H9 (cell line): ENCODE data around the gene SLC48A1. TPM values are rescaled to one million over a fixed set of nuclear protein-coding genes. Genes with fewer than 3 reads are reported as not detected.

Experiments used
- DNase-seq: peaks from one replicate; pipeline ENCODE4 v3.0.0-alpha.2; 2017
- H2AFZ ChIP-seq: one replicate; pipeline ENCODE4 v1.6.1; 2013; ENCODE audit warnings: mild to moderate bottlenecking, low read length, control low read depth, moderate library complexity
- H2AK5ac ChIP-seq: 2 replicates; pipeline ENCODE4 v1.6.1; 2013; ENCODE audit warnings: low read length, control low read depth, mixed read lengths; ENCODE audit not compliant: insufficient read length
- H2BK120ac ChIP-seq: one replicate; pipeline ENCODE4 v1.6.1; 2013; ENCODE audit warnings: low read depth, mild to moderate bottlenecking, low read length, control low read depth, inconsistent platforms; ENCODE audit not compliant: poor library complexity, severe bottlenecking
- H2BK12ac ChIP-seq: 2 replicates; pipeline ENCODE4 v1.6.1; 2013; ENCODE audit warnings: low read length, control low read depth, mixed read lengths, low read depth; ENCODE audit not compliant: insufficient read length
- H2BK15ac ChIP-seq: 2 replicates; pipeline ENCODE4 v1.6.1; 2013; ENCODE audit warnings: low read depth, low read length, control low read depth
- H2BK20ac ChIP-seq: one replicate; pipeline ENCODE4 v1.6.1; 2013; ENCODE audit warnings: low read depth, mild to moderate bottlenecking, low read length, control low read depth, inconsistent platforms; ENCODE audit not compliant: poor library complexity, severe bottlenecking
- H2BK5ac ChIP-seq: 2 replicates; pipeline ENCODE4 v1.6.1; 2013; ENCODE audit warnings: low read length, control low read depth, mixed read lengths; ENCODE audit not compliant: insufficient read length
- H3K14ac ChIP-seq: 2 replicates; pipeline ENCODE4 v1.6.1; 2013; ENCODE audit warnings: low read length, control low read depth; ENCODE audit not compliant: insufficient read depth
- H3K18ac ChIP-seq: 2 replicates; pipeline ENCODE4 v1.6.1; 2013; ENCODE audit warnings: low read depth, mild to moderate bottlenecking, mixed read lengths, low read length, control low read depth; ENCODE audit not compliant: insufficient read length
- H3K23ac ChIP-seq: 2 replicates; pipeline ENCODE4 v1.6.1; 2013; ENCODE audit warnings: low read length, control low read depth, mixed read lengths, low read depth; ENCODE audit not compliant: insufficient read length
- H3K23me2 ChIP-seq: 2 replicates; pipeline ENCODE4 v1.6.1; 2013; ENCODE audit warnings: low read depth, mild to moderate bottlenecking, mixed read lengths, low read length, control low read depth; ENCODE audit not compliant: insufficient read length, poor library complexity, severe bottlenecking
- H3K27ac ChIP-seq: 2 replicates; pipeline ENCODE4 v1.5.1; 2013; ENCODE audit warnings: low read length, control low read depth, mixed read lengths, low read depth; ENCODE audit not compliant: insufficient read length
- H3K27me3 ChIP-seq: 2 replicates; pipeline ENCODE4 v1.6.1; 2013; ENCODE audit warnings: low read length, control low read depth, inconsistent platforms; ENCODE audit not compliant: insufficient read depth
- H3K4ac ChIP-seq: 2 replicates; pipeline ENCODE4 v1.6.1; 2013; ENCODE audit warnings: low read depth, mild to moderate bottlenecking, control low read depth, inconsistent platforms, low read length, moderate library complexity
- H3K4me1 ChIP-seq: 2 replicates; pipeline ENCODE4 v1.6.1; 2013; ENCODE audit warnings: low read length, control low read depth, inconsistent platforms; ENCODE audit not compliant: insufficient read depth
- H3K4me2 ChIP-seq: 2 replicates; pipeline ENCODE4 v1.6.1; 2013; ENCODE audit warnings: low read length, control low read depth, mixed read lengths; ENCODE audit not compliant: insufficient read length, insufficient read depth
- H3K56ac ChIP-seq: 2 replicates; pipeline ENCODE4 v1.6.1; 2013; ENCODE audit warnings: low read depth, mild to moderate bottlenecking, mixed read lengths, low read length, control low read depth; ENCODE audit not compliant: insufficient read length
- H3K79me1 ChIP-seq: 2 replicates; pipeline ENCODE4 v1.6.1; 2013; ENCODE audit warnings: low read depth, mild to moderate bottlenecking, moderate library complexity, low read length, control low read depth, inconsistent platforms; ENCODE audit not compliant: insufficient read depth, poor library complexity, severe bottlenecking
- H3K79me2 ChIP-seq: 2 replicates; pipeline ENCODE4 v1.6.1; 2013; ENCODE audit warnings: low read length, control low read depth, inconsistent platforms; ENCODE audit not compliant: insufficient read depth
- H3K9ac ChIP-seq: 2 replicates; pipeline ENCODE4 v1.6.1; 2013; ENCODE audit warnings: low read length, control low read depth, mixed read lengths; ENCODE audit not compliant: insufficient read length; ENCODE audit errors: extremely low read depth
- H3K9me3 ChIP-seq: one replicate; pipeline ENCODE4 v1.6.1; 2013; ENCODE audit warnings: low read depth, low read length, inconsistent platforms; ENCODE audit not compliant: control insufficient read depth
- H3T11ph ChIP-seq: one replicate; pipeline ENCODE4 v1.6.1; 2013; ENCODE audit warnings: mild to moderate bottlenecking, low read length, control low read depth, inconsistent platforms
- H4K20me1 ChIP-seq: one replicate; pipeline ENCODE4 v1.6.1; 2013; ENCODE audit not compliant: control insufficient read depth, insufficient read length, insufficient read depth
- H4K5ac ChIP-seq: 2 replicates; pipeline ENCODE4 v1.6.1; 2013; ENCODE audit warnings: low read depth, mild to moderate bottlenecking, mixed read lengths, low read length, control low read depth; ENCODE audit not compliant: insufficient read length
- H4K8ac ChIP-seq: replicated peaks from 2 replicates; pipeline ENCODE4 v1.6.1; 2013; ENCODE audit warnings: low read length, control low read depth, mixed read lengths, low read depth; ENCODE audit not compliant: insufficient read length
- H4K91ac ChIP-seq: 2 replicates; pipeline ENCODE4 v1.6.1; 2013; ENCODE audit warnings: low read depth, mild to moderate bottlenecking, moderate library complexity, mixed read lengths, low read length, control low read depth; ENCODE audit not compliant: insufficient read length
- H3K27ac Mint-ChIP-seq, 3 experiments: 2 replicates in 2 of 3; 3 replicates in 1 of 3; pipeline ENCODE4 v1.8.0; 2020 to 2021; ENCODE audit warnings: mixed read lengths in 3 of 3, mild to moderate bottlenecking in 1 of 3, moderate library complexity in 1 of 3
- H3K27me3 Mint-ChIP-seq: 2 replicates; pipeline ENCODE4 v1.8.0; 2021; ENCODE audit warnings: low read depth, mild to moderate bottlenecking, moderate library complexity, mixed read lengths
- H3K36me3 Mint-ChIP-seq, 3 experiments: 2 replicates in 2 of 3; 3 replicates in 1 of 3; pipeline ENCODE4 v1.8.0; 2020 to 2021; ENCODE audit warnings: low read depth in 3 of 3, mixed read lengths in 3 of 3; ENCODE audit not compliant: insufficient read depth in 1 of 3
- H3K4me1 Mint-ChIP-seq, 2 experiments: 2 replicates each; pipeline ENCODE4 v1.8.0; 2020; ENCODE audit warnings: mixed read lengths in 2 of 2
- H3K4me3 Mint-ChIP-seq, 2 experiments: 2 replicates in 1 of 2; 3 replicates in 1 of 2; pipeline ENCODE4 v1.8.0; 2020 to 2021; ENCODE audit warnings: mild to moderate bottlenecking in 2 of 2, mixed read lengths in 2 of 2, moderate library complexity in 1 of 2
- H3K9me3 Mint-ChIP-seq, 2 experiments: 2 replicates in 1 of 2; 3 replicates in 1 of 2; pipeline ENCODE4 v1.8.0; 2020; ENCODE audit warnings: mild to moderate bottlenecking in 2 of 2, mixed read lengths in 2 of 2, moderate library complexity in 1 of 2
- WGBS: extraction: QIAGEN DNeasy Blood & Tissue Kit; methylation state at CpG from one replicate; pipeline ENCODE4 v1.1.7; 2013; ENCODE audit warnings: missing lambda C conversion rate, low lambda C conversion rate, mixed read lengths; ENCODE audit not compliant: insufficient read length; ENCODE audit errors: extremely low coverage; 5-methylcytosine and 5-hydroxymethylcytosine counted together
- total RNA-seq: library from RNA; stranded (reverse); gene quantifications from 2 replicates; pipeline ENCODE4 v1.2.1, GENCODE V29; 2021
- TF ChIP-seq, protein P1 (sequence below): fragments of 200-600 bp; sonication (generic); conservative IDR thresholded peaks from 3 replicates; pipeline ENCODE4 v1.8.0; 2021; ENCODE audit warnings: antibody characterized with exemption, mild to moderate bottlenecking

Gene SLC48A1
- total RNA-seq, 1 experiment from 2014 or later, result 10.6 TPM

DNA sequence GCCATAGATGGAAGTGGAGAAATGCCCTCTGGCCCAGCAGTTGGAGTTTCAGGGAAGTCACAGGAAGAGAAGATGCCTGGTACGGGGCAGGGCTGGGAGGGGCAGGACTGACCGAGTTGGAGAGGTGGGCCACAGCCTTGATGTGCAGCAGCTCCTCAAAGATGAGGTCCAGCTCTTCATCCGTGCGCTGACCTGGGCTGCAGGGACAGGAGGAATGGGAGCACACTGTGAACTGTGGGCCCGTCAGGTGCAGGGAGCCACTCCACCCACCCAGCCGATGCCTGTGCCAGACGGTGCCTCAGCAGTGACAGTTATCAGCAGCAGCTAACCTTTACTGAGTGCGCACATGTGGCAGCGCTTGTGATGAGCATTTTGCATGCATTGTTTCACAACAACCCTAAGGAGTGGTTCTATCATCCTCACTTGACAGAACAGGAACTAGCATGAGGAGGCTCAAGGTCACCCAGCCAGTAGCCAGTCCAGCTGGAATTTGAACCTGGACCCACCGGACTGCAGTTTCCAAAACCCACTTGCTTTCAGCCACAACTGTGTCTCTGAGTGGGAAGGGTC lies 22.7 kb upstream of the SLC48A1 start:
- no CpG with 5 or more reads among the region's 10 CpGs for WGBS
- H3K27ac Mint-ChIP-seq, result 0 out of 7 replicates have a peak overlapping the region, but pooled peaks of 1 of the 3 experiments have one; percentile 90

More for the DNA sequence above, 22.7 kb upstream of the SLC48A1 start:
- Histone ChIP-seq H3K14ac (no peak overlapping the region), H3K79me2 (no peaks in the 10 kb centered on the region), H3K4ac (no peak overlapping the region), H2BK120ac (no peak overlapping the region), H4K20me1 (no peaks in the 10 kb centered on the region), H3K79me1 (no peaks in the 10 kb centered on the region), H3K56ac (no peak overlapping the region), H4K5ac (no peak overlapping the region), H3K27ac (no peak overlapping the region), H3K23me2 (no peaks in the 10 kb centered on the region), H2AK5ac (no peak overlapping the region), H3K4me2 (no peak overlapping the region), H3K27me3 (no peaks in the 10 kb centered on the region), H3K4me1 (peaks cover 19% of the 10 kb centered on the region), H3T11ph (no peak overlapping the region), H2AFZ (no peak overlapping the region), H4K8ac (no peak overlapping the region), H3K18ac (no peak overlapping the region), H2BK5ac (no peak overlapping the region), H4K91ac (no peak overlapping the region), H3K9me3 (no peaks in the 10 kb centered on the region), H2BK15ac (no peak overlapping the region), H3K9ac (no peak overlapping the region), H3K23ac (no peak overlapping the region), H2BK12ac (no peak overlapping the region), H2BK20ac (no peak overlapping the region)
- TF ChIP-seq, protein P1, sequence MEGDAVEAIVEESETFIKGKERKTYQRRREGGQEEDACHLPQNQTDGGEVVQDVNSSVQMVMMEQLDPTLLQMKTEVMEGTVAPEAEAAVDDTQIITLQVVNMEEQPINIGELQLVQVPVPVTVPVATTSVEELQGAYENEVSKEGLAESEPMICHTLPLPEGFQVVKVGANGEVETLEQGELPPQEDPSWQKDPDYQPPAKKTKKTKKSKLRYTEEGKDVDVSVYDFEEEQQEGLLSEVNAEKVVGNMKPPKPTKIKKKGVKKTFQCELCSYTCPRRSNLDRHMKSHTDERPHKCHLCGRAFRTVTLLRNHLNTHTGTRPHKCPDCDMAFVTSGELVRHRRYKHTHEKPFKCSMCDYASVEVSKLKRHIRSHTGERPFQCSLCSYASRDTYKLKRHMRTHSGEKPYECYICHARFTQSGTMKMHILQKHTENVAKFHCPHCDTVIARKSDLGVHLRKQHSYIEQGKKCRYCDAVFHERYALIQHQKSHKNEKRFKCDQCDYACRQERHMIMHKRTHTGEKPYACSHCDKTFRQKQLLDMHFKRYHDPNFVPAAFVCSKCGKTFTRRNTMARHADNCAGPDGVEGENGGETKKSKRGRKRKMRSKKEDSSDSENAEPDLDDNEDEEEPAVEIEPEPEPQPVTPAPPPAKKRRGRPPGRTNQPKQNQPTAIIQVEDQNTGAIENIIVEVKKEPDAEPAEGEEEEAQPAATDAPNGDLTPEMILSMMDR, result no peak
- Mint-ChIP-seq H3K4me3 (no peak overlapping the region), H3K27me3 (no peaks in the 10 kb centered on the region), H3K36me3 (peaks cover 0 to 10% (median 2%) of the 10 kb centered on the region in 3 experiments; a peak in 3 of 7 replicates), H3K9me3 (no peaks in the 10 kb centered on the region), H3K4me1 (peaks cover 17 to 23% of the 10 kb centered on the region in 2 experiments)
- no peak for DNase-seq
